ENCODE results near the gene EMILIN1.

The EMILIN1 gene

GRCh38 chr2:27078267-27079194 is at the start of gene EMILIN1:
EMILIN1 (plus strand) TSS chr2:27078615; CDS start chr2:27079066, 451 bp downstream.
- TF ChIP-seq CTCF (IDR thresholded peaks at IDR 0.05; ENCODE audit: insufficient read depth, low read depth, low read length, missing control alignments): no peak
- no peak for DNase-seq (ENCODE audit: low read depth)
- H3K4me3 ChIP-seq (ENCODE audit: low read length): no peak within 1 kb of the TSS

GRCh38 chr2:27029051-27029450 is 49.4 kb upstream of the EMILIN1 start:
- no peak overlapping the region for H3K4me3 ChIP-seq (ENCODE audit: low read length)
- no peak for DNase-seq (ENCODE audit: low read depth)
- TF ChIP-seq CTCF (IDR thresholded peaks at IDR 0.05; ENCODE audit: insufficient read depth, low read depth, low read length, missing control alignments): no peak

GRCh38 chr2:27032495-27033252 is 45.7 kb upstream of the EMILIN1 start, which contains the start of gene TMEM214:
TMEM214 (plus strand) TSS chr2:27032965; CDS start chr2:27033016, 51 bp downstream.
- TF ChIP-seq CTCF (IDR thresholded peaks at IDR 0.05; ENCODE audit: insufficient read depth, low read depth, low read length, missing control alignments): no peak
- peak within 1 kb of the TSS; percentile 95 for H3K4me3 ChIP-seq (ENCODE audit: low read length)
- peak; percentile 89 for DNase-seq (ENCODE audit: low read depth)

- DNase-seq (ENCODE audit: low read depth): no peak
- no peak for TF ChIP-seq CTCF (IDR thresholded peaks at IDR 0.05; ENCODE audit: insufficient read depth, low read depth, low read length, missing control alignments)
- peak overlapping the region; percentile 95 for H3K4me3 ChIP-seq (ENCODE audit: low read length)
Observed at GRCh38 chr2:27033253-27033852, 45.1 kb upstream of the EMILIN1 start.

- no peak for DNase-seq (ENCODE audit: low read depth)
- H3K4me3 ChIP-seq (ENCODE audit: low read length): no peak overlapping the region
- TF ChIP-seq CTCF (IDR thresholded peaks at IDR 0.05; ENCODE audit: insufficient read depth, low read depth, low read length, missing control alignments): no peak
Observed at GRCh38 chr2:27038012-27038411, 40.4 kb upstream of the EMILIN1 start.

GRCh38 chr2:27038631-27039339 is 39.6 kb upstream of the EMILIN1 start:
- DNase-seq (ENCODE audit: low read depth): no peak
- no peak overlapping the region for H3K4me3 ChIP-seq (ENCODE audit: low read length)
- no peak for TF ChIP-seq CTCF (IDR thresholded peaks at IDR 0.05; ENCODE audit: insufficient read depth, low read depth, low read length, missing control alignments)
